ENCODE data around the gene ZFAND3.

DNA sequence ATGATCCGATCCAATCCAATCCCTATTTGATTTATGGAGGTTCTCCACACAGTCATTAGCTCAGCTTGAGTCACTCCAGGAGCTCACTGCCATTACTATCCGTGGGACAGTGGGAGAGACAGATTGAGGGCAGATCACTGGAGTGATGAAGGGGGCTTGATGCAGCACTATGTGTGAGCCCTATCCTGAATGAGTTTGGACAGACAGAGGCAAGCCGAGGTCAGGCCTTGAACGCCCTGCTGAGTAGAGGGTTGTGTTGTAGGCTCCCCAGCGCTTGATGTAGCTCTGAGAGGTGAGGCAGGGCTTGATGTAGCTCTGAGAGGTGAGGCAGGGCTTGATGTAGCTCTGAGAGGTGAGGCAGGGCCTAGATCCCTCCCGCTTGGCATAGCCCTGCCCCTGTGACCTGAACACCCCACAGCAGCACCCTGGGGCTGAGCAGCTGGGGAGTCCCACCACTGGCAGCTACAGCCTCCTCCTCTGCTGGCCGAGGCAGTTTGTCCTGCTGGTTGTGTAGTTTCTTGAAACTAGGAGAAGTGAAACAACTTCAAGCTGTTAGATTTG, 58.7 kb downstream of the ZFAND3 start:
- TF ChIP-seq EP300 (IDR thresholded peaks at IDR 0.05) (no peak), CTCF (IDR thresholded peaks at IDR 0.05) (no peak)
